Panc1 (cell line): Measurements from ENCODE around the gene ALX4.

Source experiments
- CTCF ChIP-seq: fragments of 450-650 bp; IDR thresholded peaks from 2 replicates; pipeline ENCODE4 v1.5.1; 2017; ENCODE audit warnings: mild to moderate bottlenecking
- POLR2AphosphoS5 ChIP-seq: IDR thresholded peaks from 2 replicates; pipeline ENCODE4 v1.6.1; 2012; ENCODE audit warnings: mild to moderate bottlenecking, low read depth, low read length, moderate library complexity
- TCF7L2 ChIP-seq: IDR thresholded peaks from 2 replicates; pipeline ENCODE4 v1.6.1; 2011; ENCODE audit warnings: mild to moderate bottlenecking, low read depth, low read length, inconsistent platforms
- TF ChIP-seq, protein P1 (sequence below), 2 experiments: IDR thresholded peaks; 2 replicates each; pipeline ENCODE4 v1.6.1; 2011 to 2012; ENCODE audit warnings: low read depth in 2 of 2, control low read depth in 1 of 2, low read length in 1 of 2, mild to moderate bottlenecking in 1 of 2, moderate library complexity in 1 of 2; ENCODE audit not compliant: insufficient read depth in 1 of 2

- TF ChIP-seq CTCF (no peak), POLR2AphosphoS5 (no peak), TCF7L2 (no peak)
- TF ChIP-seq, protein P1, sequence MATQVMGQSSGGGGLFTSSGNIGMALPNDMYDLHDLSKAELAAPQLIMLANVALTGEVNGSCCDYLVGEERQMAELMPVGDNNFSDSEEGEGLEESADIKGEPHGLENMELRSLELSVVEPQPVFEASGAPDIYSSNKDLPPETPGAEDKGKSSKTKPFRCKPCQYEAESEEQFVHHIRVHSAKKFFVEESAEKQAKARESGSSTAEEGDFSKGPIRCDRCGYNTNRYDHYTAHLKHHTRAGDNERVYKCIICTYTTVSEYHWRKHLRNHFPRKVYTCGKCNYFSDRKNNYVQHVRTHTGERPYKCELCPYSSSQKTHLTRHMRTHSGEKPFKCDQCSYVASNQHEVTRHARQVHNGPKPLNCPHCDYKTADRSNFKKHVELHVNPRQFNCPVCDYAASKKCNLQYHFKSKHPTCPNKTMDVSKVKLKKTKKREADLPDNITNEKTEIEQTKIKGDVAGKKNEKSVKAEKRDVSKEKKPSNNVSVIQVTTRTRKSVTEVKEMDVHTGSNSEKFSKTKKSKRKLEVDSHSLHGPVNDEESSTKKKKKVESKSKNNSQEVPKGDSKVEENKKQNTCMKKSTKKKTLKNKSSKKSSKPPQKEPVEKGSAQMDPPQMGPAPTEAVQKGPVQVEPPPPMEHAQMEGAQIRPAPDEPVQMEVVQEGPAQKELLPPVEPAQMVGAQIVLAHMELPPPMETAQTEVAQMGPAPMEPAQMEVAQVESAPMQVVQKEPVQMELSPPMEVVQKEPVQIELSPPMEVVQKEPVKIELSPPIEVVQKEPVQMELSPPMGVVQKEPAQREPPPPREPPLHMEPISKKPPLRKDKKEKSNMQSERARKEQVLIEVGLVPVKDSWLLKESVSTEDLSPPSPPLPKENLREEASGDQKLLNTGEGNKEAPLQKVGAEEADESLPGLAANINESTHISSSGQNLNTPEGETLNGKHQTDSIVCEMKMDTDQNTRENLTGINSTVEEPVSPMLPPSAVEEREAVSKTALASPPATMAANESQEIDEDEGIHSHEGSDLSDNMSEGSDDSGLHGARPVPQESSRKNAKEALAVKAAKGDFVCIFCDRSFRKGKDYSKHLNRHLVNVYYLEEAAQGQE (IDR thresholded peaks at IDR 0.05; ENCODE audit: insufficient read depth in 1 of 2, low read depth in 2 of 2, low read length in 1 of 2) = no peak
These were observed 37.6 kb upstream of the ALX4 start for GRCh38 chr11:44347538-44347937.
